ENCODE data around the gene ASIC4. TPM values are rescaled to one million over a fixed set of nuclear protein-coding genes. Genes with fewer than 3 reads are reported as not detected.

Gene ASIC4
- total RNA-seq, 1 experiment from 2014 or later, result 0.21 TPM

GRCh38 chr2:219470429-219470828, 43.9 kb upstream of the ASIC4 start:
- POLR2A ChIA-PET, result no interaction called here
- in situ Hi-C loops (cut with HindIII; ENCODE audit: low pct_unique_long_range_greater_than_20kb, low sequenced_read_pairs), result no loop called here

GRCh38 chr2:219471476-219472371, 42.6 kb upstream of the ASIC4 start:
- ChIA-PET POLR2A (no interaction called here), CTCF (no interaction called here)
- DNase-seq (ENCODE audit: low read depth, low spot score), result no peak
- intact Hi-C loops (cut with micrococcal nuclease; ENCODE audit: unreplicated experiment) (no loop called here), in situ Hi-C loops (cut with HindIII; ENCODE audit: low pct_unique_long_range_greater_than_20kb, low sequenced_read_pairs) (no loop called here)
- Histone ChIP-seq H3K27me3 (ENCODE audit: control insufficient read depth, insufficient read depth, low read length) (no peaks in the 10 kb centered on the region), H3K4me1 (ENCODE audit: control insufficient read depth, insufficient read depth, low read length) (peaks cover 4% of the 10 kb centered on the region; the same call in 1 of the 2 replicates), H3K27ac (ENCODE audit: low read length) (no peak overlapping the region), H3K9me3 (ENCODE audit: control insufficient read depth, insufficient read depth, low read depth, low read length) (no peaks in the 10 kb centered on the region), H3K36me3 (ENCODE audit: control insufficient read depth, insufficient read depth, low read length) (no peaks in the 10 kb centered on the region), H3K4me3 (ENCODE audit: low read depth in 2 of 2, low read length in 2 of 2) (no peak overlapping the region)
- ATAC-seq, result no peak
- no TSS peak for BruUV-seq (replicated peaks)
- TF ChIP-seq REST (IDR thresholded peaks at IDR 0.05; ENCODE audit: insufficient read depth in 1 of 2, low read depth in 2 of 2, low read length in 1 of 2) (no peak), SIN3A (IDR thresholded peaks at IDR 0.05; ENCODE audit: borderline replicate concordance, insufficient read depth, low read depth, low read length) (no peak), POLR2AphosphoS5 (IDR thresholded peaks at IDR 0.05; ENCODE audit: low read depth, low read length) (no peak), CTCF (IDR thresholded peaks at IDR 0.05) (no peak)

More at GRCh38 chr2:219470429-219470828, 43.9 kb upstream of the ASIC4 start:
- Histone ChIP-seq H3K27me3 (ENCODE audit: control insufficient read depth, insufficient read depth, low read length) (no peaks in the 10 kb centered on the region), H3K36me3 (ENCODE audit: control insufficient read depth, insufficient read depth, low read length) (no peaks in the 10 kb centered on the region), H3K4me3 (ENCODE audit: low read depth in 2 of 2, low read length in 2 of 2) (no peak overlapping the region), H3K9me3 (ENCODE audit: control insufficient read depth, insufficient read depth, low read depth, low read length) (no peaks in the 10 kb centered on the region), H3K4me1 (ENCODE audit: control insufficient read depth, insufficient read depth, low read length) (peaks cover 4% of the 10 kb centered on the region; the same call in 1 of the 2 replicates), H3K27ac (ENCODE audit: low read length) (no peak overlapping the region)
- CTCF ChIA-PET, result interaction anchor here (0.6 kb wide), 1 partner anchor 82 kb away, joined by 5 read pairs; the partner anchor contains the start of gene DNPEP
- ATAC-seq, result no peak
- BruUV-seq (replicated peaks), result no TSS peak
- intact Hi-C loops (cut with micrococcal nuclease; ENCODE audit: unreplicated experiment), result no loop called here
- TF ChIP-seq CTCF (IDR thresholded peaks at IDR 0.05) (no peak), TCF7L2 (IDR thresholded peaks at IDR 0.05; ENCODE audit: low read depth, low read length) (no peak), REST (IDR thresholded peaks at IDR 0.05; ENCODE audit: insufficient read depth in 1 of 2, low read depth in 2 of 2, low read length in 1 of 2) (no peak), SIN3A (IDR thresholded peaks at IDR 0.05; ENCODE audit: borderline replicate concordance, insufficient read depth, low read depth, low read length) (no peak), POLR2AphosphoS5 (IDR thresholded peaks at IDR 0.05; ENCODE audit: low read depth, low read length) (no peak)
- no peak for DNase-seq (ENCODE audit: low read depth, low spot score)
